HG03571 (cell line): ENCODE measurements around the gene NUDT14.

Experiments used
- ATAC-seq: cut with Tn5 transposase; IDR thresholded peaks from one replicate; pipeline ENCODE4 v1.9.1; 2021; ENCODE audit not compliant: unreplicated experiment

NUDT14 gene

GRCh38 chr14:105200074-105200473, 19.0 kb upstream of the NUDT14 start:
- no peak for ATAC-seq

GRCh38 chr14:105199093-105199492, 18.0 kb upstream of the NUDT14 start:
- ATAC-seq, result no peak

GRCh38 chr14:105198588-105198987, 17.5 kb upstream of the NUDT14 start:
- no peak for ATAC-seq

- no peak for ATAC-seq
Measured at GRCh38 chr14:105197211-105197641, 16.1 kb upstream of the NUDT14 start.

DNA sequence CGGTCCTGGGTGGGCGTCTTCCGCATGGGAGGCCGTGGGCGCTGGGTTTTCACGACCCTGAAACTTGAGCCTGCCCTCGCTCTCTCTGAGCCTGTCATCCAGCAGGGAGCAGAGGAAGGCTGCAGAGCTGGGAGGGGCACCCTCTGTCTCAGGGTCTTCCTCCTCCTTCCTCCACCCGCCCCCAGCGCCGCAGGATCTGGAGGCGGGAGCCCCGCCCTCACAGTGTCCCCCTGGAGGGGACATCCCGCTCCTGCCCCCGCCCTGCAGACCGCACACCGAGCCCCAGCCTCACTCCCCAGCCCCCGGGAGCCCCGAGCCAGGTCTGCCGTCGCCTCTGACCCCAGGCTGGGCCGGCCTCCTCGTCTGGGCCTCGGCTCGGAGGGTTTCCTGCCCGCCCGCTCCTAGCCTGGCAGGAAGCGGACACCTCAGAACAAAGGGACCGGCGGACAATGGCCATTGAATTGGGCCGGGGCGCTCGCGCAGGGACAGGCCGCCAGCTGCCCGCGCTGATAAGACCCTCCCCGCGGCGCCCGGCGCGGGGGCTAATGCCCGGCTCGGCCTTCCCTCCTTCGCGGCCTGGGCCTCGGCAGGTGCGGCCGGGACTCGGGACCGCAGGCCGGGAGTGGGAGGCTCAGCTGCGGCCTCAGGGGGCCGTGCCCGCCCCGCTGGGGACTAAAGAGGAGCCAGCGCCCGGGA, 15.3 kb upstream of the NUDT14 start:
- ATAC-seq, result no peak

DNA sequence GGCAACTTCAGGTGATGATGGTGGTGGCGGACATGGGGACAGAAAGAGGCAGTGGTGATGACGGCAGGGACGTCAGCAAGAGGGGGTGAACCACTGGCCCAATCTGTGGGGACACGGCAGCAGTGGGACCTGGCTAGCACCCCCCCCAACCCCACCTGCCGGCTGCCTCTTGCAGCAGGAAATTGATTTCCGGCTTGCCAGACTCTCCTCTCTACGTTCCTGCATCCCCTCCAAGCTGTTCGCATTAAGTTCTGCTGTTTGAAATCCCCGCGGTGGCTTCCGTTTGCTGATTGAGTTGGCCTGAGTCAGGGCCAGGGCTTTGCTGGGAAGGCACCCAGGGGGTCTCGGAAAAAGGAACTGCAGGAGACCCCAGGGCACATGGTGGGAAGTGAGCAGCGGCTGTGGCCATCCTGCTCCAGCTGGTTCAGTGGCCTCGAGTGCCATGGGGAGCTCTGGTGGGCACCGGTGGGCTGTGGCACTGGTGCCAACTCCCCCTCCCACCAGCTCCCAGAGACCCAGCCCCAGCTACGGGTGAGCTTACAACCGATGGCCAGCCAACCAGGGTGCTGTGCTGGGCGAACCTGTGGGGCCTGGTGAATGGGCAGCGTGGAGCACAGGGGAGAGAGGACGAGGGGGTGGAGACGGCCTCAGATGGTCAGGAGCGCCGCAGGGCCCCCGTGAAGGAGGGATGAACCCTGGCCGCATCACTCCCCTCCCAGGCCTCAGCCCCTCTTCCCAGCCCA, 14.6 kb upstream of the NUDT14 start:
- ATAC-seq, result no peak

DNA sequence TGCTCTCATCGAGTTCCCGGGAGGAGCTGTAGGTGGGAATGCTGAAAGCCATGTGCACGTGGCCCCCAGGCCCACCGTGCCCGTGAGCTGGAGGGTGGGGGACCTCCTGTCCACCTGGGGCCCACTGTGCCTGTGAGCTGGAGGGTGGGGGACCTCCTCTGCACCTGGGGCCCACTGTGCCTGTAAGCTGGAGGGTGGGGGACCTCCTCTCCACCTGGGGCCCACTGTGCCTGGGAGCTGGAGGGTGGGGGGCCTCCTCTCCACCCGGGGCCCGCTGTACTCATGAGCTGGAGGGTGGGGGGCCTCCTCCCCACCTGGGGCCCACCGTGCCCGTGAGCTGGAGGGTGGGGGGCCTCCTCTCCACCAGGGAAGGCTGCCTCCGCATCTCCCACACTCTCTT, 13.9 kb upstream of the NUDT14 start:
- ATAC-seq, result no peak

DNA sequence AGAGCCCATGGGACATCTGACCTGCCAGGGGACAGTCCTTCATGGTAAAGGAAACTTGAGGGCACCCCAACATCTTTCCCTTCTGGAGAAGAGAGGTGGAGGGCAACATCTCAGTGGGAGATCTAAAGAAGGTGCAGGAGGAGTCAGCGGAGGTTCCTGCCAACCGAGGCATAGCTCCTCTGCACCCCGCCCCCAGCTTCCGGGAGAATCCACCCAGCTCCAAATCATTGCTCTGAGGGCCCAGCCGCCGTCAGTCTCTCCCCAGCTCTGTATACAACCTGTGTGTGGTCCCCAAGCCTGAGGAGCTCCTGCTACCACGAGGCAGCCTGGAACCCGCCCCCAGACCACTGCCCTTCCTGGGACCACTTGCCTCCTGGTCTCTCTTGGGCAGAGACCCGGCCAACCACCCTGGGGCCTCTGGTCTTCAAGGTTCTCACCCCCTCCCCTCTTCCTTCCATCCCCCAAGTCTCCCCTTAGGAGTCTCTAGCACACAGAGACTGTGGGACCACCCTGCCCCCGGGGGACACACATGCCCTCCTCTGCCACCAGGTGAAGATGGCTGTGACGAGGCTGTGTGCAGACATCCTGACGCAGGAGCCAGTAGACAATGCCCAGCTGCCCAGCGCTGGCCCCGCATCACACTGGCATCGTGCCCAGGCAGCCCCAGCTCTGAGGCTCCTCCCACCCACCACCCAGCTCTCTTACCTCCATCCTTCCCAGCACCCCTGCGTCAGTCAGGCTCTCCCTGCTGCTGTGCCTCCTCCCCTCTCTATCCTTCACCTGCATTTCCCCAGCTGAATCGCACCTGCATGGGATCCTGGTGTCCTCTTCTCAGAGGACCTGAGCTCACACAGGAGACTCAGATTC, 13.0 kb upstream of the NUDT14 start:
- no peak for ATAC-seq

GRCh38 chr14:105192866-105193731, 12.0 kb upstream of the NUDT14 start:
- ATAC-seq, result no peak

DNA sequence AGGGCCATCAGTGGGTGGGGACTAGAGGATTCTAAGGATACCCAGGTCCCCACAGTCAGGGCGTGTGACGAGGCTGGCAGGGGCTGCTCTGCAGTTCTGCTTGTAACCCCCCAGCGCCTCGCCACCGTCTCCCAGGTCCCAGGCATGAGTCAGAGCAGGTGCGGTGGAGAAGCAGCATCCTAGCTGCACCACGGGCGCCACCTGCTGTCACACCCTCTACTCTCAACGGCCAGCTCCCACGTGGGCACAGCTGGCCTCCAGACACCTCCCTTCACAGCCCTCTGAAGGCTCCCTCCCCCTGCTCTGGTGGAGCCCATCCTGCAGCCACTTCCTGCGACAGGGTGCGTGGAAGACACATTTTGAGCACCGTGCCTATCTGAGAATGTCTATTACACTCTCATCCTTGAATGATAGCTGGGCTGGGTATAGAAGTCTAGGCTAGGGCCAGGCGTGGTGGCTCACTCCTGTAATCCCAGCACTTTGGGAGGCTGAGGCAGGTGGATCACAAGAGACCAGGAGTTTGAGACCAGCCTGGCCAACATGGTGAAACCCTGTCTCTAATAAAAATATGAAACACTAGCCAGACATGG, 6.9 kb upstream of the NUDT14 start:
- ATAC-seq, result no peak

GRCh38 chr14:105187116-105187515, 6.0 kb upstream of the NUDT14 start:
- ATAC-seq, result no peak

DNA sequence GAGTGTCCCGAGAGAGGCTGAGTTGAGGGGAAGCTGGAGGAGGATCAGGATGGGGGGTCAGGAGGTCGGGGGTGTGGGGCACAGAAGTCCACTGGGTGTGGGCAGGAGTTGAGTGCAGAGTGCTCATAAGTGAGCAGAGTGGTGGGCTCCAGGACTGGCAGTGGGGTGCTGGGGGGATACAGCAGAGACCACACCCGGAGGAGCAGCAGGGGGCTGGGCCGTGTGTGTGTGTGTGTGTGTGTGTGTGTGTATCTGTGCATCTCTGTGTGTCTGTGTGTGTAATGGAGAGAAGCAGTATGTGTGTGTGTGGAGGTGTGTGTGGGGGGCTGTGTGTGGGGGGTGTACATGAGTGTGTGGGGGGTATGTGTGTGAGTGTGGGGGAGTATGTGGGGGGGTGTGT, 4.9 kb upstream of the NUDT14 start:
- ATAC-seq, result no peak

GRCh38 chr14:105185001-105185400, 3.9 kb upstream of the NUDT14 start:
- ATAC-seq, result no peak

DNA sequence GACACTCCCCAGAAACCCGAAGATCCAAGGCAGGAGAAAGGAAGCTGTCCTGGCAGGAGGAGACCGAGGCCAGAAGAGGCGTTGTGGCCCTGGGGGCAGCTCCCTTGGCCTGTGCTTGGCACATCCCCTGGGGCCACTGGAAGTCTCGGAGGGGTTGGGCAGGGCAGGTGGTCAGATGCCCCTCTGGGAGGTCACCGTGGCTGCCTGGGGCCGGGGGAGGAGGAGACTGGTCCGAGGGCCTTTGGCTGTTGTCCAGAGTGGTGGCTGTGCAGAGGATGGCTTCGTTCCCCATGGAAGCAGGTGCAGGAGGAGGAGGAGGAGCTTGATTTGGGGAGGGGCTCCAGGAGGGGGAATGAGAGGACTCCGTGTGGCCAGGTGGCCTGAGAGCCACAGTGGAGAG, 3.3 kb upstream of the NUDT14 start:
- no peak for ATAC-seq

GRCh38 chr14:105182296-105183020, 1.3 kb upstream of the NUDT14 start:
- ATAC-seq, result no peak

- ATAC-seq, result no peak
Measured at GRCh38 chr14:105181549-105182295, 610 bp upstream of the NUDT14 start.

DNA sequence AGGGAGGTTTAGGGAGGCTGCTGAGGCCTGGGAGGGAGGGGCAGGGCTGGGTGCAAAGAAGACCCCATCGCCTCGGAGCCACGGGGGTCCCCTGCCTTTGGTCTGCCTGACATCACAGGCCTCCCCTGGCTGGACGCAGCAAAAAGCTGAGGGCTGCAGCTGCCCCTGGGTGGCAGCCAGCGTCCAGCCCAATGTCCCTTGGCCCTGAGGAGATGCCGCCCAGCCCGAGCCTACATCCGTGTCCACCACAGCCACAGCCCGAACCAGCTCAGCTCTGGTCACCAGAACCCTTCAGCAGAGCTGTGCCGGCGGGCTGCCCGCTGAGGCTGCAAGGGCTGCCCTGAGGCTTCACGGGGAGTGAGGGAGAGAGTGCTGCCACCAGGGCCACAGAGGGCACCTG, 1.9 kb downstream of the NUDT14 start:
- ATAC-seq, result no peak

DNA sequence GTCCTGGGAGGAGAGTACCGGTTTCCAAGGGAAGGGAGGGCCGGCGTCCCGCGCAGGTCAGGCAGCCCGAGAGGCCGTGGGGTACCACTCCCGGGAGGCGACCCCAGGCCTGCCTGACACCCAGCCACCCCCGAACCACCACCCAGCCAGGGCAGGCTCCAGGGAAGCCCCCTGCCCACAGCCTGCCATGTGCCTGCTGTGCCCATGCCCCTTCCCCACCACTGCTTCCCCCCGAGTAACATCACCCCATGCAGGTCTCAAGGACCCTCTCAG, 2.3 kb downstream of the NUDT14 start:
- ATAC-seq, result no peak
